Measurements from ENCODE around the gene GCNT1. TPM values are rescaled to one million over a fixed set of nuclear protein-coding genes. Genes with fewer than 3 reads are reported as not detected.

Gene GCNT1
- polyA plus RNA-seq, 2 of the 4 experiments (the other 2 are of a cell fraction) = 1.0 to 2.2 TPM

DNA sequence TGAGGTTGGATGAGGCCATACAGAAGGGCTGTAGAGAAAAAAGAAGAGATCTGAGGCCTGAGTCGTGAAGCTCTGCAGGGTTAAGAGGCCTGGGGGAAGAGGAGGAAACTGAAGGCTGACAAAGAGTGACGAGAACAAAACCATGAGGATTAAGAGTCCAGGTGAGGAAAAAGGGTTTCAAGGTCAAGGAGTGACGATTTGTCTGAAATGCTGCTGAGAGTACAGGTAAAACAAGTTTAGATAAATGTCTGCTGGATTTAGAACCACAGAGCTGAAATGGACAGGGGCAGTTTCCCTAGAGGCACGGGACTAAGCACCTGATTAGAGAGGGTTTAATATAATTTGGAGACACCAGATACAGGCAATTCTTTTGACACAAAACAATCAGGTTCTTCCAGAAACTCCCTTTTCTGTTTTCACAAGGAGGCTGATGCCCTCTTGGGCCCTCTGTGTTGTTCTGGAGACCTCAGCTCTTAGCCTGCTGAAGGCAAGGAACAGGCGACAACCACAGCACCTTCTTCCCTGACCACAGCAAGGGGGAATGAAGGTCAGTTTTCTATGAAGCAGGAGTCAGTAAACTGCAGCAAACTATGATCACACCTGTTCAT, 14.6 kb upstream of the GCNT1 start:
- ChIA-PET CTCF (interaction anchor here (0.6 to 3.0 kb wide), 4 partner anchors 18 to 260 kb away, joined by 3 to 14 read pairs (median 4); no protein-coding TSS in a partner anchor), POLR2A (interaction anchor here (0.6 kb wide), 1 partner anchor 245 kb away, joined by 3 read pairs; no protein-coding TSS in a partner anchor)
- no peak overlapping the region for H3K4me2 ChIP-seq
- no peaks in the 10 kb centered on the region for H3K9me3 ChIP-seq
- no peak for FAIRE-seq
- H3K4me1 ChIP-seq = no peaks in the 10 kb centered on the region
- H3K27ac ChIP-seq = no peak overlapping the region
- DNase-seq (ENCODE audit: low read depth in 1 of 2, low spot score in 1 of 2) = no peak
- ATAC-seq = no peak
- 42% methylated on average over 5 of the region's 5 CpGs for WGBS (ENCODE audit: missing lambda C conversion rate)
- H3K4me3 ChIP-seq = no peak overlapping the region
- TF ChIP-seq CHD4 (IDR thresholded peaks at IDR 0.05; ENCODE audit: borderline replicate concordance) (no peak), KDM5A (IDR thresholded peaks at IDR 0.05) (no peak), HOXB13 (CRISPR knock-in tag; IDR thresholded peaks at IDR 0.05; ENCODE audit: low read depth) (no peak), ESRRA (IDR thresholded peaks at IDR 0.05; ENCODE audit: borderline replicate concordance, low read length) (no peak), ATOH8 (CRISPR knock-in tag; IDR thresholded peaks at IDR 0.05; ENCODE audit: low read depth) (no peak), MAZ (IDR thresholded peaks at IDR 0.05; ENCODE audit: borderline replicate concordance, low read depth, low read length) (no peak), TP53 (CRISPR knock-in tag; IDR thresholded peaks at IDR 0.05) (no peak), NFE2L2 (conservative IDR thresholded peaks at IDR 0.05; ENCODE audit: low read length) (no peak), HMGXB4 (CRISPR knock-in tag; IDR thresholded peaks at IDR 0.05; ENCODE audit: borderline replicate concordance) (no peak), EP300 (IDR thresholded peaks at IDR 0.05) (no peak), CHD2 (IDR thresholded peaks at IDR 0.05; ENCODE audit: low read length, partially characterized antibody) (no peak), RARB (CRISPR knock-in tag; IDR thresholded peaks at IDR 0.05) (no peak), CTCF (IDR thresholded peaks at IDR 0.05) (no peak), RCOR1 (IDR thresholded peaks at IDR 0.05; ENCODE audit: low read depth, low read length) (no peak)
- TF ChIP-seq, protein P1, sequence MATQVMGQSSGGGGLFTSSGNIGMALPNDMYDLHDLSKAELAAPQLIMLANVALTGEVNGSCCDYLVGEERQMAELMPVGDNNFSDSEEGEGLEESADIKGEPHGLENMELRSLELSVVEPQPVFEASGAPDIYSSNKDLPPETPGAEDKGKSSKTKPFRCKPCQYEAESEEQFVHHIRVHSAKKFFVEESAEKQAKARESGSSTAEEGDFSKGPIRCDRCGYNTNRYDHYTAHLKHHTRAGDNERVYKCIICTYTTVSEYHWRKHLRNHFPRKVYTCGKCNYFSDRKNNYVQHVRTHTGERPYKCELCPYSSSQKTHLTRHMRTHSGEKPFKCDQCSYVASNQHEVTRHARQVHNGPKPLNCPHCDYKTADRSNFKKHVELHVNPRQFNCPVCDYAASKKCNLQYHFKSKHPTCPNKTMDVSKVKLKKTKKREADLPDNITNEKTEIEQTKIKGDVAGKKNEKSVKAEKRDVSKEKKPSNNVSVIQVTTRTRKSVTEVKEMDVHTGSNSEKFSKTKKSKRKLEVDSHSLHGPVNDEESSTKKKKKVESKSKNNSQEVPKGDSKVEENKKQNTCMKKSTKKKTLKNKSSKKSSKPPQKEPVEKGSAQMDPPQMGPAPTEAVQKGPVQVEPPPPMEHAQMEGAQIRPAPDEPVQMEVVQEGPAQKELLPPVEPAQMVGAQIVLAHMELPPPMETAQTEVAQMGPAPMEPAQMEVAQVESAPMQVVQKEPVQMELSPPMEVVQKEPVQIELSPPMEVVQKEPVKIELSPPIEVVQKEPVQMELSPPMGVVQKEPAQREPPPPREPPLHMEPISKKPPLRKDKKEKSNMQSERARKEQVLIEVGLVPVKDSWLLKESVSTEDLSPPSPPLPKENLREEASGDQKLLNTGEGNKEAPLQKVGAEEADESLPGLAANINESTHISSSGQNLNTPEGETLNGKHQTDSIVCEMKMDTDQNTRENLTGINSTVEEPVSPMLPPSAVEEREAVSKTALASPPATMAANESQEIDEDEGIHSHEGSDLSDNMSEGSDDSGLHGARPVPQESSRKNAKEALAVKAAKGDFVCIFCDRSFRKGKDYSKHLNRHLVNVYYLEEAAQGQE (IDR thresholded peaks at IDR 0.05) = no peak

- POLR2A ChIA-PET = no interaction called here
Observed at GRCh38 chr9:76445976-76446375, 13.0 kb upstream of the GCNT1 start.

More at GRCh38 chr9:76445976-76446375, 13.0 kb upstream of the GCNT1 start:
- DNase-seq (ENCODE audit: low read depth in 1 of 2, low spot score in 1 of 2) (no peak), FAIRE-seq (no peak), ATAC-seq (no peak)
- Histone ChIP-seq H3K27ac (no peak overlapping the region), H3K9me3 (no peaks in the 10 kb centered on the region), H3K4me3 (no peak overlapping the region), H3K4me1 (peaks cover 9% of the 10 kb centered on the region; the same call in 1 of the 3 replicates), H3K4me2 (no peak overlapping the region)
- CTCF ChIA-PET = interaction anchor here (0.9 to 3.7 kb wide), 3 partner anchors 11 to 212 kb away, joined by 4 to 30 read pairs (median 14); partner anchors contain the start of gene GCNT1
- no peak for TF ChIP-seq FOSB (CRISPR knock-in tag; IDR thresholded peaks at IDR 0.05)
- TF ChIP-seq, protein P2, sequence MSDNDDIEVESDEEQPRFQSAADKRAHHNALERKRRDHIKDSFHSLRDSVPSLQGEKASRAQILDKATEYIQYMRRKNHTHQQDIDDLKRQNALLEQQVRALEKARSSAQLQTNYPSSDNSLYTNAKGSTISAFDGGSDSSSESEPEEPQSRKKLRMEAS (IDR thresholded peaks at IDR 0.05) = no peak
- no peak for TF ChIP-seq KDM1A (IDR thresholded peaks at IDR 0.05; ENCODE audit: low read depth)
- no peak for TF ChIP-seq HOXB5 (CRISPR knock-in tag; IDR thresholded peaks at IDR 0.05)
